BLaER1 (cell line): ENCODE data around the gene ST6GALNAC5.
"Not testable (repeated sequence)": the region's sequence is repeated elsewhere in the genome, so short reads cannot be mapped to it uniquely, and the experiment has no call there.

Source experiments
- H3K27ac ChIP-seq: shearing (Covaris generic); formaldehyde crosslinking; 2 replicates; pipeline ENCODE4 v1.8.1; 2022
- H3K27me3 ChIP-seq: shearing (Covaris generic); formaldehyde crosslinking; 2 replicates; pipeline ENCODE4 v1.8.1; 2022
- H3K36me3 ChIP-seq: shearing (Covaris generic); formaldehyde crosslinking; 2 replicates; pipeline ENCODE4 v1.8.1; 2022
- H3K4me1 ChIP-seq: shearing (Covaris generic); formaldehyde crosslinking; 2 replicates; pipeline ENCODE4 v1.8.1; 2022
- H3K4me2 ChIP-seq: shearing (Covaris generic); formaldehyde crosslinking; 2 replicates; pipeline ENCODE4 v1.8.1; 2022
- H3K4me3 ChIP-seq: shearing (Covaris generic); formaldehyde crosslinking; 2 replicates; pipeline ENCODE4 v1.8.1; 2022
- H3K9ac ChIP-seq: shearing (Covaris generic); formaldehyde crosslinking; 2 replicates; pipeline ENCODE4 v1.8.1; 2022
- H3K9me3 ChIP-seq: shearing (Covaris generic); formaldehyde crosslinking; 2 replicates; pipeline ENCODE4 v1.8.1; 2022
- H4K20me1 ChIP-seq: shearing (Covaris generic); formaldehyde crosslinking; 2 replicates; pipeline ENCODE4 v1.8.1; 2022
- Cebpa-rat ChIP-seq: shearing (Covaris generic); IDR thresholded peaks from 2 replicates; pipeline ENCODE4 v1.8.1; 2022

The ST6GALNAC5 gene

GRCh38 chr1:76865696-76866286 lies 1.5 kb upstream of the ST6GALNAC5 start:
- Histone ChIP-seq H3K27me3 (no peaks in the 10 kb centered on the region), H3K36me3 (no peaks in the 10 kb centered on the region), H3K27ac (no peak overlapping the region), H4K20me1 (no peaks in the 10 kb centered on the region), H3K4me1 (no peaks in the 10 kb centered on the region), H3K4me2 (no peak overlapping the region), H3K4me3 (no peak overlapping the region), H3K9ac (no peak overlapping the region), H3K9me3 (peaks cover 21% of the 10 kb centered on the region)
- no peak for TF ChIP-seq Cebpa-rat

- no peak for TF ChIP-seq Cebpa-rat
- Histone ChIP-seq H3K4me1 (no peaks in the 10 kb centered on the region), H3K4me2 (no peak overlapping the region), H3K27me3 (no peaks in the 10 kb centered on the region), H3K36me3 (no peaks in the 10 kb centered on the region), H3K4me3 (no peak overlapping the region), H3K9ac (no peak overlapping the region), H3K9me3 (peaks cover 21% of the 10 kb centered on the region), H4K20me1 (no peaks in the 10 kb centered on the region), H3K27ac (no peak overlapping the region)
These were observed 714 bp upstream of the ST6GALNAC5 start for GRCh38 chr1:76866566-76866965.

GRCh38 chr1:76868154-76868882 lies 1.0 kb downstream of the ST6GALNAC5 start:
- no peak overlapping the region for H3K27ac ChIP-seq
- peaks cover 21% of the 10 kb centered on the region for H3K9me3 ChIP-seq
- no peak for TF ChIP-seq Cebpa-rat
- no peak overlapping the region for H3K9ac ChIP-seq
- H4K20me1 ChIP-seq: no peaks in the 10 kb centered on the region
- no peaks in the 10 kb centered on the region for H3K27me3 ChIP-seq
- no peak overlapping the region for H3K4me2 ChIP-seq
- H3K4me3 ChIP-seq: no peak overlapping the region
- no peaks in the 10 kb centered on the region for H3K36me3 ChIP-seq
- no peaks in the 10 kb centered on the region for H3K4me1 ChIP-seq

GRCh38 chr1:76868916-76869315 lies 1.6 kb downstream of the ST6GALNAC5 start:
- Histone ChIP-seq H3K9ac (no peak overlapping the region), H3K36me3 (no peaks in the 10 kb centered on the region), H3K27me3 (no peaks in the 10 kb centered on the region), H3K4me3 (no peak overlapping the region), H3K4me2 (no peak overlapping the region), H3K9me3 (peaks cover 21% of the 10 kb centered on the region), H3K4me1 (no peaks in the 10 kb centered on the region), H4K20me1 (no peaks in the 10 kb centered on the region), H3K27ac (no peak overlapping the region)
- TF ChIP-seq Cebpa-rat: no peak

- Histone ChIP-seq H3K27me3 (no peaks in the 10 kb centered on the region), H3K4me2 (no peak overlapping the region), H4K20me1 (no peaks in the 10 kb centered on the region), H3K4me1 (no peaks in the 10 kb centered on the region), H3K27ac (no peak overlapping the region), H3K9me3 (peaks cover 21% of the 10 kb centered on the region), H3K4me3 (no peak overlapping the region), H3K36me3 (no peaks in the 10 kb centered on the region), H3K9ac (no peak overlapping the region)
- TF ChIP-seq Cebpa-rat: no peak
These were observed 2.8 kb downstream of the ST6GALNAC5 start for GRCh38 chr1:76870037-76870436.

GRCh38 chr1:76871355-76871974 lies 4.2 kb downstream of the ST6GALNAC5 start:
- Histone ChIP-seq H3K9me3 (peaks cover 21% of the 10 kb centered on the region), H3K36me3 (no peaks in the 10 kb centered on the region), H3K9ac (no peak overlapping the region), H3K4me2 (no peak overlapping the region), H3K4me1 (no peaks in the 10 kb centered on the region), H4K20me1 (no peaks in the 10 kb centered on the region), H3K4me3 (no peak overlapping the region), H3K27me3 (no peaks in the 10 kb centered on the region), H3K27ac (no peak overlapping the region)
- no peak for TF ChIP-seq Cebpa-rat

- Histone ChIP-seq H3K9ac (no peak overlapping the region), H3K4me3 (no peak overlapping the region), H3K27ac (no peak overlapping the region), H3K27me3 (no peaks in the 10 kb centered on the region), H3K4me1 (no peaks in the 10 kb centered on the region), H3K4me2 (no peak overlapping the region), H3K9me3 (peaks cover 12% of the 10 kb centered on the region), H4K20me1 (no peaks in the 10 kb centered on the region), H3K36me3 (no peaks in the 10 kb centered on the region)
- TF ChIP-seq Cebpa-rat: no peak
These were observed 5.7 kb downstream of the ST6GALNAC5 start for GRCh38 chr1:76872944-76873343.

GRCh38 chr1:76876655-76877395 lies 9.5 kb downstream of the ST6GALNAC5 start:
- Histone ChIP-seq H3K4me2 (no peak overlapping the region), H3K4me1 (no peaks in the 10 kb centered on the region), H3K27ac (no peak overlapping the region), H3K4me3 (no peak overlapping the region), H3K27me3 (no peaks in the 10 kb centered on the region), H4K20me1 (no peaks in the 10 kb centered on the region), H3K9me3 (no peaks in the 10 kb centered on the region), H3K36me3 (no peaks in the 10 kb centered on the region), H3K9ac (no peak overlapping the region)
- TF ChIP-seq Cebpa-rat: no peak

GRCh38 chr1:76879014-76879413 lies 11.7 kb downstream of the ST6GALNAC5 start:
- not testable (repeated sequence) for H3K4me3 ChIP-seq, H3K9me3 ChIP-seq, H3K4me1 ChIP-seq, H3K27me3 ChIP-seq, H3K4me2 ChIP-seq, H3K36me3 ChIP-seq, H3K9ac ChIP-seq, H4K20me1 ChIP-seq, H3K27ac ChIP-seq

GRCh38 chr1:76881762-76882161 lies 14.5 kb downstream of the ST6GALNAC5 start:
- Histone ChIP-seq H3K36me3 (no peaks in the 10 kb centered on the region), H3K9ac (no peak overlapping the region), H3K27me3 (no peaks in the 10 kb centered on the region), H4K20me1 (no peaks in the 10 kb centered on the region), H3K4me2 (no peak overlapping the region), H3K4me3 (no peak overlapping the region), H3K4me1 (no peaks in the 10 kb centered on the region), H3K9me3 (no peaks in the 10 kb centered on the region), H3K27ac (no peak overlapping the region)
- TF ChIP-seq Cebpa-rat: no peak
